ENCODE measurements around the gene ABCD3. TPM values are rescaled to one million over a fixed set of nuclear protein-coding genes. Genes with fewer than 3 reads are reported as not detected.
"Not testable (repeated sequence)": the region's sequence is repeated elsewhere in the genome, so short reads cannot be mapped to it uniquely, and the experiment has no call there.

The ABCD3 gene
- total RNA-seq, 1 donor from 2014 or later, result 66.2 TPM

- intact Hi-C loops (cut with micrococcal nuclease), result no loop called here
- ATAC-seq (no peak), DNase-seq (no peak)
Observed at GRCh38 chr1:94562519-94563260, 144.5 kb downstream of the ABCD3 start.

- DNase-seq (no peak), ATAC-seq (no peak)
- intact Hi-C loops (cut with micrococcal nuclease), result no loop called here
Observed at GRCh38 chr1:94565901-94566300, 147.7 kb downstream of the ABCD3 start.

- intact Hi-C loops (cut with micrococcal nuclease); DNase-seq; ATAC-seq: not testable (repeated sequence)
Observed at GRCh38 chr1:94566436-94566835, 148.2 kb downstream of the ABCD3 start.

GRCh38 chr1:94567975-94568607 is 149.9 kb downstream of the ABCD3 start:
- ATAC-seq; intact Hi-C loops (cut with micrococcal nuclease); DNase-seq: not testable (repeated sequence)

Other genes with a start within 250 kb of the ABCD3 start
- 25.9 TPM for gene ARHGAP29, start 180.8 kb upstream of the ABCD3 start, total RNA-seq
- gene F3, start 123.4 kb downstream of the ABCD3 start, total RNA-seq, result 50.2 TPM

Measured in left ventricle myocardium superior (tissue), 1 donor.